GF-D8 (cell line): ENCODE measurements around the gene RNF145.

Source experiments
- DNase-seq: peaks from one replicate; lab custom pipeline; 2025; lab: John Stamatoyannopoulos, UW

Gene RNF145

GRCh38 chr5:159217236-159217635 lies 7.9 kb upstream of the RNF145 start:
- no peak for DNase-seq

GRCh38 chr5:159216454-159216853 lies 7.1 kb upstream of the RNF145 start:
- DNase-seq = no peak

GRCh38 chr5:159215886-159216285 lies 6.5 kb upstream of the RNF145 start:
- no peak for DNase-seq

- no peak for DNase-seq
These were observed 5.3 kb upstream of the RNF145 start for GRCh38 chr5:159214486-159215271.

GRCh38 chr5:159212657-159213462 lies 3.5 kb upstream of the RNF145 start:
- DNase-seq = peak; percentile 43

GRCh38 chr5:159211729-159212174 lies 2.4 kb upstream of the RNF145 start:
- peak; percentile 68 for DNase-seq

GRCh38 chr5:159210846-159211245 lies 1.5 kb upstream of the RNF145 start:
- no peak for DNase-seq

- DNase-seq = peak; percentile 51
These were observed 883 bp upstream of the RNF145 start for GRCh38 chr5:159210210-159210661.

- no peak for DNase-seq
These were observed 577 bp downstream of the RNF145 start for GRCh38 chr5:159208514-159209437.

- DNase-seq = peak; percentile 88
These were observed 1.5 kb downstream of the RNF145 start for GRCh38 chr5:159207686-159208513.

- no peak for DNase-seq
These were observed 2.1 kb downstream of the RNF145 start for GRCh38 chr5:159207222-159207685.

- no peak for DNase-seq
These were observed 2.5 kb downstream of the RNF145 start for GRCh38 chr5:159206818-159207217.

GRCh38 chr5:159206368-159206767 lies 3.0 kb downstream of the RNF145 start:
- no peak for DNase-seq

- no peak for DNase-seq
These were observed 6.0 kb downstream of the RNF145 start for GRCh38 chr5:159203351-159203750.

- no peak for DNase-seq
These were observed 7.2 kb downstream of the RNF145 start for GRCh38 chr5:159202151-159202550.

GRCh38 chr5:159199780-159200179 lies 9.6 kb downstream of the RNF145 start:
- no peak for DNase-seq

GRCh38 chr5:159199225-159199624 lies 10.1 kb downstream of the RNF145 start:
- DNase-seq = no peak

GRCh38 chr5:159198063-159199036 lies 11.0 kb downstream of the RNF145 start:
- peak; percentile 23 for DNase-seq

- no peak for DNase-seq
These were observed 13.6 kb downstream of the RNF145 start for GRCh38 chr5:159195775-159196174.

GRCh38 chr5:159190170-159190569 lies 19.2 kb downstream of the RNF145 start:
- no peak for DNase-seq
